CMK (cell line): ENCODE measurements around the gene IRS1.

ENCODE experiments used
- DNase-seq: peaks from one replicate; pipeline ENCODE4 v3.0.0-alpha.2; 2010; ENCODE audit warnings: low read depth

The IRS1 gene

DNA sequence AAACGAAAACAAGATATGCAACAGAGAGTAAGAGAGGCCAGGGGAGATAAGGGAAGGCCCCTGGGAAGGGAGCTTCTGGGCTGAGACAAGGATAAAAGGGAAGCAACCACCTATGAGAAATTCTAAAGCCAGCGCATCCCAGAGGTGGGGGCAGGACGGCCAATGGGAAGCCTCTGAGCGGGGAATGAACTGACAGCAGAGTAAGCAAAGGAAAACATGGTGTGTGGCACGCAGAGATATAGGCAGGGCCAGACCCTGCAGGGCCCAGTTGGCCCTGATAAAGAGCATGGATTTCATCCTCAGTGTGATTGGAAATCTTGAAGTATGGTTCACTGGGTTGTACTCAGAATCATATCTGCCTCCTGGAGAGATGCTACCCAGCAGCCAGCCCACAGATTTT is 78.7 kb downstream of the IRS1 start:
- DNase-seq: no peak

DNA sequence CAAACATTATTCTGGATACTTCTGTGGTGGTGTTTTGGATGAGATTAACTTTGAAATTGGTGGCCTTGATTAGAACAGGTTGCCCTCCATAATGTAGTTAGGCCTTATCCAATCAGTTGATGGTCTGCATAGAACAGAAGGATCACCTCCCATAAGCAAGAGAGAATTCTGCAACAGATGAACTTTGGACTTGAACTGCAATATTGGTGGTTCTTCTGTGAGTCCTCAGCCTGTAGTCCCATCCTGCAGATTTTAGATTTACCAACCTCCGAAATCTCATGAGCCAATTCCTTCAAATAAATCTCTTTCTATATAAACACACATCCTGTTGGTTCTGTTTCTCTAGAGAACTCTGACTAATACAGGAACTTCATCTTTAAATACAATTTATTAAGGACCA is 81.9 kb downstream of the IRS1 start:
- DNase-seq: no peak

- no peak for DNase-seq
These were observed 83.5 kb downstream of the IRS1 start for GRCh38 chr2:226716126-226716525.

DNA sequence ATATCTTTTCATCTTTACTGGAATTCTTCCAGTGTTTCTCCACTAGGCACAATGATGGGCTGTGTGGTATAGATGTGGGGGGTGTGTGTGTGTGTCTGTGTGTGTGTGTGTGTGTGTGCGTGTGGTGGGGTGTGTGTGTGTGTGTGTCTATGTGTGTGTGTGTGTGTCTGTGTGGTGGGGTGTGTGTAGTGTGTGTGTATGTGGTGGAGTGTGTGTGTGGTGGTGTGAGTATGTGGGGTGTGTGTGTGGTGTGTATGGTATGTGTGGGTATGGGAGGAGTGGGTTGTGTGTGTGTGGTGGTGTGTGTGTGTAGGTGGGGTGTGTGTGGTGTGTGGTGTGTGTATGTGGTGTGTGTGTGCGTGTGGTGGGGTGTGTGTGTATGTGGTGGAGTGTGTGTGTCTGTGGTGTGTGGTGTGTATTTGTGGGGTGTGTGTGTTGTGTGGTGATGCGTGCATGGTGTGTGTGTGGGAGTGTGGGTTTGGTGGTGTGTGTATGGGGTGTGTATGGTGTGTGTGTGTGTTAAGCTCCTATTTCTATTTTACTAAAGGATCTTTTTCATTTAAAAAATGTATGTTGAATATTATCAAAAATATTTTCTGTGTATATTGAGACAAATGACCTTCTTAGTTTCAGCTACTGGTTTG is 84.2 kb downstream of the IRS1 start:
- no peak for DNase-seq

DNA sequence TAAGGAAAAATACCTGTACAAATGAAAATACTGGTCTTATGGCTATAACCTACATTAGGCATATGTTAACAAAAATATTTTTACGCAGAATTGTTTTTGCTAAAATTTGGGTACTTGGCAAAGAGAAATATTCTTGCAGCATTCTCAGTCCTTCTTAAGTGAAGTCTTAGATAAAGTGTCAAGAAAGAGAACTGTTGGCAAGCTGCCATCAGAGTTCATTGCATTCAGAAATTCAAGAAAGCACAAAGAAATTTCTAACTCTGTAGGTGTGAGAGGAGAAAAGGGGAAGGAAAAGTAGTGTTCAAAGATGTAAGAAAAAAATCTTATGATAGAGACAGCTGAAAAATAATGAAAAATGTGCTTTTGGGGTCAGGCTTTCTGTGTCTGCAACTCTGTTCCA is 86.7 kb downstream of the IRS1 start:
- no peak for DNase-seq

DNA sequence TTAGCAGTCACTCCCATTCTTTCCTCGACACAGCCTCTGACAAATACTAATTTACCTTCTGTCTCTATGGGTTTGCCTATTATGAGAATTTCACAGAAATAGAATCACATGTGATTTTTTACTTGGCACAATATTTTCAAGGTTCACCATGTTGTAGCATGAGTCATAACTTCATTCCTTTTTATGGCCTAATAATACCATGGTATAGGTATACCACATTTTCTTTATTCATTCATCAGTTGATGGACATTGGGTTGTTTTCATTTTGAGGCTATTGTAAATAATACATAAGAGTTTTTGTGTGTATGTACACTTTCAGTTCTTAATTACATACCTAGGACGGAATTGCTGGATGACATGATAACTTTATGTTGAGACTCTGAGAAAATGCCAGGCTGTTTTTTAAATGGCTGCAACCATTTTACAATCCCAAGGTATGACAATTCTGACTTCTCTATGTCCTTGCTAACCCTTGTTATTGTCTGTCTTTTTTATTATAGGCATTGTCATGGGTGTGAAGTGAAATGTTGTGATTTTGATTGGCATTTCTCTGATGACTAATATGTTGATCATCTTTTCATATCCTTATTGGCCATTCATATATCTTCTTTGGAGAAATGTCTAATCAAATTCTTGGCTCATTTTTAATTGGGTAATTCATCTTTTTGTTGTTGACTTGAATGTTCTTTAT is 87.9 kb downstream of the IRS1 start:
- DNase-seq: no peak

GRCh38 chr2:226707499-226707898 is 92.1 kb downstream of the IRS1 start:
- no peak for DNase-seq

DNA sequence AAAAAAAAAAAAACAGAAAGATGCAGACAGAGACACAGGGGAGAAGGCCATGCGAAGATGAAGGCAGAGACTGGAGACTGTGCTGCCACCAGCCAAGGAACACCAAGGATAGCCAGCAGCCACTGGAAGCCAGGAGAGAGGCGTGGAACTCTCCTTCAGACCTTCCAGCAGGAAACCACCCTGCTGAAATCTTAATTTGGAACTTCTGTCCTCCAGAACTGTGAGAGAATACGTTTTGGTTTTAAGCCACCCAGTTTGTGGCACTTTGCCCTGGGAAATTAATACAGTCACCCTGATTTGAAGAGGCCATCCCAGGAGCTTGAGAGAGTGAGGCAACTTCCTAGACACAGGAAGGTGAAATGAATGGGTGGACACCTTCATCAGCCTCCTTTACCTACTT is 93.7 kb downstream of the IRS1 start:
- DNase-seq: no peak

- no peak for DNase-seq
These were observed 94.3 kb downstream of the IRS1 start for GRCh38 chr2:226705133-226705886.

- DNase-seq: no peak
These were observed 96.1 kb downstream of the IRS1 start for GRCh38 chr2:226703514-226703913.

DNA sequence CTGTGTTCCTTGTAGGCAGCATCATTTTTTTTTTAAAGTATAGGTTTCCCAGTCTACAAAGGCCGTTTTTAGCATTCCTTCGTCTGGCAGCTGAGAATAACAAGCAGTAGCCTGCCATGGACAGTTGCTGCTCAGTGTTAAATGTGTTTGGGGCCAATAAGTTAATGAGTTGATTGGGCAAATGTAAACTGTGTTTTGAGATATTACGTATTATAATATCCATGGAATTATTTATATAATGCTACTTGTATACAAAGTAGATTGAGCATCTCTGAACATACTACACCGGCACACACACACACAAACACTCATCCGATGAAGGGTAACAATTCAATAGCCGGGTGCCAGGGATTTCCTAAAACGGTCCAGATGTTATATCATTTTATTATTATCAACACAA is 97.2 kb downstream of the IRS1 start:
- DNase-seq: no peak

GRCh38 chr2:226701052-226701451 is 98.6 kb downstream of the IRS1 start:
- no peak for DNase-seq

- DNase-seq: no peak
These were observed 100.3 kb downstream of the IRS1 start for GRCh38 chr2:226699321-226699720.

DNA sequence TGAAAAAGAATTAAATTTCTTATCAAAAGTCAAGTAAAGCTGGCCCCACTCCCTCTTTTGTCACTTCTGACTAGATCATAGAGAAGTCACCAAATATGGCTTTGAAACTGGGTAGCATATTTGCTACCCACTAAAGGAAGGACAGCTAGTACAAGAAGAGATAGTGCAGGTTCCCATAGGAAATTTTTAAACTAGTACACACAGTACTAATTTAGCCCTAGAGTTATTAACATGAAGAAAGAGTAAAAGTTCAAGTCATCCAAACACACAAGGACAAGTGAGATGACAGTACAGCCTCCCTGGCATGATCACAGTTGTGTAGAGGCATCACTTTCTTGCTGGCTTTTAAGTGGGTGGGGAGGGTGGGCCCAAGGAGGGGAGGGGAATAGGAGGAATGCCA is 100.9 kb downstream of the IRS1 start:
- DNase-seq: no peak

GRCh38 chr2:226694586-226695284 is 104.9 kb downstream of the IRS1 start:
- no peak for DNase-seq

GRCh38 chr2:226694149-226694548 is 105.5 kb downstream of the IRS1 start:
- DNase-seq: no peak

GRCh38 chr2:226693521-226693920 is 106.1 kb downstream of the IRS1 start:
- DNase-seq: no peak

DNA sequence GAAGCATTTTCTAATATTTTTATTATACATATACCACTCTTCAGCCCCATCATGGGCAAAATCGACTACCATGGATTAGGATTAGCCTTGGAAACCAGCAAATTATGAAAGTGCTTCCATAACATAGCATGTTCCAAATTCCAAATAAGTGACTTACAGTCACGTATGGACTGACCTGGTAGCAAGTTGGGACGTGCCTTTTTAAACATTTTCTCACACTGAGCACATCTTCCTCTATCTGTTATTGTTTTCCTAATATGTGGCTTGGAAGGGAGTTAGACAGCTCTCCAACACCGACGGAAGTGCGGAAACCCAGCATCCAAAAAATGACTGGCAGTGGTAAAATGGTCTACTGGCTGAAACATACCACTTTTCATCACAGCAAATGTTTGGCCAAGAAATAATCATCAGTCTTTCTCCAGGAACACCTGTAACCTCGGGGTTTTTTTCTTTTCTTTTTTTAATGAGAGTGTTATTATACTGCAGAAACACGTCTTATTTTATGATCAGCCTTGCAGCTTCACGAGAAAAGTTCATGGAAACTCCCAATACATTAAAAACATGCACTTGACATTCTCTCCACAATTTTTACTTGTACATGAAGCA is 107.0 kb downstream of the IRS1 start:
- no peak for DNase-seq

DNA sequence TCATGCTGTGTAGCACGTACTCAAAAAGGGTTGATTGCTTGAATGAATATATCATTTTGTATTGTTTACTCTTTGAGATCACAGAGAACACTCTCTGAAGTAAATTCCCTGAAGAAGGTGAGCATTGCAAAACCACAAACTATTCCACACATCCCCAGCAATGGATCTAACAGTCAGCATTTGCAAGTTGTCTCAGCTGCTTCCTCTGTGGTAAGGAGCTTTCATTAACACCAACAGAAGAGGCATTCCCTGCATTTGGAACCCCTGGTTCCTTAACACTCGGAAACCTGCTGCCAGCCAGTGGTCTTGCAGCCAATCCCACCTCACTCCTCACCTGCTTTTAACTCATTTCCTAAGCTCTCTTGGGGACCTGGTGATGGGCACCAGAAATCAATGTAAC is 108.4 kb downstream of the IRS1 start:
- no peak for DNase-seq

DNA sequence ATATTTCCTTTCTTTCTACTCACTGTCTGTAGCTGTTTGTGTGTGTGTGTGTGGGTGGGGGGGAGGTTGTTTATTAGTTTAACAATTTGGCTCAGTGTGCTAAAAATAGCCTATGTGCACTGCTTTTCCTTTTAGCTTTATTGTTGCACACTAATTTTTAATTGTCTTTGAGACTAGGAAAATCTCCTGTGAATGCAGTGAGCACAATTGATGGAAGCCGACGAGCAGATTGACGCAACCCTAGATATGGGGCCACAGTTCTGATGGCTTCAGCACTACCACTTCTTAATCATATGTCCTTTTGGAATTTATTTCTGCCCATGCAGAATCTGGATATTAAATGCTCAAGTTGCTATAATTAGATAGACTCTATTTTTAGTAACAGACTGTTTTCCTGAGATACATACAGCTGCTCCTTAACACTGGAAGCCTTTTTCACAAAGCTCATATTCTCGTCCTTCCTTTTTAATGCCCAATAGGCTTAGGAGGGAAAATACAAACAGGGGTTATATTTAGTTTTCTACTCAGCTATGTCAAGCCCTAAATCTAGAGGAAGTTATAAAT is 109.1 kb downstream of the IRS1 start:
- no peak for DNase-seq

DNA sequence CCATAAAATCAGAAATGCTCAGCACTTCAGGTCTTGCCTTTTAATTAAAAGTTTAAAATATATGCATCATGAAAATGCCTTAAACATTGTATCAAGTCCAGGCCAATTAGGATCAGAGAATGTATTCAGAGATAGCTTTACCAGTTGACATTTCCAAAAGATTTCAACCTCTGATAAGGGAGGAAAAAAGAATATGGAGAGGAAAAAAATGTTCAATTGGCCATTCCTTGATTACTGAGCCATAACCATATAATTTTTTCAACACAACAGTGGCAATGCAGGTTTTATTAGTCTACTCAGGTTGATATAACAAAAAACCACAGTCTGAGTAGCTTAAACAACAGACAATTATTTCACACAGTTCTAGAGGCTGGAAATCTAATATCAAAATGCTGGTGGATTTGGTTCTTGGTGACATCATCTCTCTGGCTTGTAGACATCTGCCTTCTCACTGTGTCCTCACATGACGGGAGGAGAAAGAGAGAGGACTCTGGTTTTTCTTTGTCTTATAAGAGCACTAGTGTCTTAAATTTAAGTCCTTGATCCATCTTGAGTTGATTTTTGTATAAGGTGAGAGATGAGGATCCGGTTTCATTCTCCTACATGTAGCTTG is 111.9 kb downstream of the IRS1 start:
- DNase-seq: no peak

GRCh38 chr2:226684563-226684959 is 115.1 kb downstream of the IRS1 start:
- no peak for DNase-seq
